Measurements from ENCODE around the gene MFSD12. TPM values are rescaled to one million over a fixed set of nuclear protein-coding genes. Genes with fewer than 3 reads are reported as not detected.

MFSD12 gene
- total and polyA plus RNA-seq, 2 donors (not counting 3 experiments of a cell fraction or from before 2014, with no cell fraction given), result 51.7 to 78.9 TPM

- H4K20me1 ChIP-seq (replicated peaks; ENCODE audit: control insufficient read depth, extremely low read depth, insufficient read depth, low read length), result no peaks in the 10 kb centered on the region
- no peaks in the 10 kb centered on the region for H3K4me1 ChIP-seq (ENCODE audit: control insufficient read depth, extremely low read depth, insufficient read depth, low read length)
- H3K27me3 ChIP-seq (ENCODE audit: control insufficient read depth in 2 of 2, insufficient read depth in 2 of 2, low read length in 2 of 2), result no peaks in the 10 kb centered on the region
- no peaks in the 10 kb centered on the region for H3K9me3 ChIP-seq (replicated peaks; ENCODE audit: control insufficient read depth, insufficient read depth, low read length)
- FAIRE-seq, result no peak
- intact Hi-C loops (cut with micrococcal nuclease) (no loop called here), dilution Hi-C loops (cut with MboI; ENCODE audit: extremely low pct_ligation_motif_present, low sequenced_read_pairs) (no loop called here)
- BruUV-seq (replicated peaks), result no TSS peak
- H2AFZ ChIP-seq (ENCODE audit: low read depth, low read length), result no peak overlapping the region
- H3K9me1 ChIP-seq (replicated peaks; ENCODE audit: control insufficient read depth, extremely low read depth, insufficient read depth, low read length), result no peaks in the 10 kb centered on the region
- H3K9ac ChIP-seq (replicated peaks; ENCODE audit: extremely low read depth, insufficient read depth, low read length), result no peak overlapping the region
- no peaks in the 10 kb centered on the region for H3K79me2 ChIP-seq (ENCODE audit: control insufficient read depth, insufficient read depth, low read length)
- no peak overlapping the region for H3K27ac ChIP-seq (ENCODE audit: insufficient read depth, low read depth, low read length)
- no peak overlapping the region for H3K4me2 ChIP-seq (ENCODE audit: insufficient read depth, low read length)
- peaks cover 9 to 46% of the 10 kb centered on the region in 2 experiments for H3K36me3 ChIP-seq (ENCODE audit: control insufficient read depth in 2 of 2, extremely low read depth in 1 of 2, insufficient read depth in 2 of 2, low read length in 2 of 2)
- ChIA-PET POLR2A (no interaction called here), CTCF (no interaction called here)
- no peak overlapping the region for H3K4me3 ChIP-seq (replicated peaks in 1 of 3; ENCODE audit: insufficient read depth in 1 of 3, low read depth in 1 of 3, low read length in 3 of 3)
- DNase-seq (ENCODE audit: low read depth, low spot score), result no peak
- TF ChIP-seq POLR2AphosphoS5 (IDR thresholded peaks at IDR 0.05; ENCODE audit: insufficient read depth, low read depth, low read length), result no peak
- TF ChIP-seq JUN (IDR thresholded peaks at IDR 0.05; ENCODE audit: borderline replicate concordance, insufficient read depth, insufficient read length, low read depth), result no peak
- no peak for TF ChIP-seq MYC (IDR thresholded peaks at IDR 0.05; ENCODE audit: low read depth, low read length)
- no peak for TF ChIP-seq FOS (IDR thresholded peaks at IDR 0.05; ENCODE audit: borderline replicate concordance, insufficient read depth, low read length)
- TF ChIP-seq GATA2 (IDR thresholded peaks at IDR 0.05; ENCODE audit: insufficient read depth, insufficient read length, low read depth, low read length), result no peak
- TF ChIP-seq MAX (IDR thresholded peaks at IDR 0.05; ENCODE audit: insufficient read depth, insufficient read length), result no peak
- TF ChIP-seq EZH2 (IDR thresholded peaks at IDR 0.05; ENCODE audit: borderline replicate concordance, low read depth, low read length, severe bottlenecking), result no peak
- no peak for TF ChIP-seq POLR2A (IDR thresholded peaks at IDR 0.05; ENCODE audit: low read depth, low read length)
- TF ChIP-seq CTCF (IDR thresholded peaks at IDR 0.05; ENCODE audit: extremely low read depth in 1 of 2, insufficient read depth in 1 of 2, low read depth in 1 of 2, low read length in 2 of 2), result no peak
Measured at GRCh38 chr19:3533033-3533432, 24.4 kb downstream of the MFSD12 start.

Data from endothelial cell of umbilical vein (primary cell).